ENCODE measurements around the gene SERPINE1.

GRCh38 chr7:101159696-101160674 is 33.1 kb downstream of the SERPINE1 start:
- TF ChIP-seq, protein P1, sequence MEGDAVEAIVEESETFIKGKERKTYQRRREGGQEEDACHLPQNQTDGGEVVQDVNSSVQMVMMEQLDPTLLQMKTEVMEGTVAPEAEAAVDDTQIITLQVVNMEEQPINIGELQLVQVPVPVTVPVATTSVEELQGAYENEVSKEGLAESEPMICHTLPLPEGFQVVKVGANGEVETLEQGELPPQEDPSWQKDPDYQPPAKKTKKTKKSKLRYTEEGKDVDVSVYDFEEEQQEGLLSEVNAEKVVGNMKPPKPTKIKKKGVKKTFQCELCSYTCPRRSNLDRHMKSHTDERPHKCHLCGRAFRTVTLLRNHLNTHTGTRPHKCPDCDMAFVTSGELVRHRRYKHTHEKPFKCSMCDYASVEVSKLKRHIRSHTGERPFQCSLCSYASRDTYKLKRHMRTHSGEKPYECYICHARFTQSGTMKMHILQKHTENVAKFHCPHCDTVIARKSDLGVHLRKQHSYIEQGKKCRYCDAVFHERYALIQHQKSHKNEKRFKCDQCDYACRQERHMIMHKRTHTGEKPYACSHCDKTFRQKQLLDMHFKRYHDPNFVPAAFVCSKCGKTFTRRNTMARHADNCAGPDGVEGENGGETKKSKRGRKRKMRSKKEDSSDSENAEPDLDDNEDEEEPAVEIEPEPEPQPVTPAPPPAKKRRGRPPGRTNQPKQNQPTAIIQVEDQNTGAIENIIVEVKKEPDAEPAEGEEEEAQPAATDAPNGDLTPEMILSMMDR (conservative IDR thresholded peaks at IDR 0.05; ENCODE audit: low read depth in 2 of 2) = no peak
- TF ChIP-seq EZH2 (IDR thresholded peaks at IDR 0.05; ENCODE audit: low read depth, unreplicated experiment) = no peak
- TF ChIP-seq, protein P2, sequence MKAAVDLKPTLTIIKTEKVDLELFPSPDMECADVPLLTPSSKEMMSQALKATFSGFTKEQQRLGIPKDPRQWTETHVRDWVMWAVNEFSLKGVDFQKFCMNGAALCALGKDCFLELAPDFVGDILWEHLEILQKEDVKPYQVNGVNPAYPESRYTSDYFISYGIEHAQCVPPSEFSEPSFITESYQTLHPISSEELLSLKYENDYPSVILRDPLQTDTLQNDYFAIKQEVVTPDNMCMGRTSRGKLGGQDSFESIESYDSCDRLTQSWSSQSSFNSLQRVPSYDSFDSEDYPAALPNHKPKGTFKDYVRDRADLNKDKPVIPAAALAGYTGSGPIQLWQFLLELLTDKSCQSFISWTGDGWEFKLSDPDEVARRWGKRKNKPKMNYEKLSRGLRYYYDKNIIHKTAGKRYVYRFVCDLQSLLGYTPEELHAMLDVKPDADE (IDR thresholded peaks at IDR 0.05) = no peak
- no peak for TF ChIP-seq POLR2AphosphoS5 (IDR thresholded peaks at IDR 0.05; ENCODE audit: low read depth)
- TF ChIP-seq JUNB (IDR thresholded peaks at IDR 0.05; ENCODE audit: unreplicated experiment) = no peak
- no peak for TF ChIP-seq STAT1 (IDR thresholded peaks at IDR 0.05; ENCODE audit: unreplicated experiment)
- TF ChIP-seq EZH2phosphoT487 (IDR thresholded peaks at IDR 0.05; ENCODE audit: unreplicated experiment) = no peak

Data from GM23338 (cell line).